IPS DF 6.9 (cell line): ENCODE measurements around the gene BPIFA2.
A peak's percentile ranks its signal among the peaks of the same experiment; 100 is the strongest.

Source experiments
- DNase-seq: peaks from one replicate; pipeline ENCODE4 v3.0.0-alpha.2; 2013; ENCODE audit warnings: low read depth, low spot score
- H3K27ac ChIP-seq: one replicate; pipeline ENCODE4 v1.5.1; 2013; ENCODE audit warnings: low read length, control low read depth
- H3K27me3 ChIP-seq: 2 replicates; pipeline ENCODE4 v1.6.1; 2013; ENCODE audit warnings: mild to moderate bottlenecking, low read length; ENCODE audit not compliant: control insufficient read depth, insufficient read depth
- H3K36me3 ChIP-seq: 2 replicates; pipeline ENCODE4 v1.6.1; 2013; ENCODE audit warnings: low read length; ENCODE audit not compliant: control insufficient read depth, insufficient read depth
- H3K4me1 ChIP-seq: 2 replicates; pipeline ENCODE4 v1.6.1; 2013; ENCODE audit warnings: low read length; ENCODE audit not compliant: control insufficient read depth, insufficient read depth
- H3K4me3 ChIP-seq: 2 replicates; pipeline ENCODE4 v1.5.1; 2013; ENCODE audit warnings: mild to moderate bottlenecking, low read length
- H3K9me3 ChIP-seq: 2 replicates; pipeline ENCODE4 v1.6.1; 2013; ENCODE audit warnings: low read length, inconsistent platforms; ENCODE audit not compliant: control insufficient read depth, insufficient read depth
- WGBS: extraction: QIAGEN DNeasy Blood & Tissue Kit; methylation state at CpG from one replicate; pipeline ENCODE4 v1.1.7; 2013; ENCODE audit warnings: mixed read lengths, missing lambda C conversion rate; ENCODE audit not compliant: insufficient read length, insufficient coverage; 5-methylcytosine and 5-hydroxymethylcytosine counted together

The BPIFA2 gene

DNA sequence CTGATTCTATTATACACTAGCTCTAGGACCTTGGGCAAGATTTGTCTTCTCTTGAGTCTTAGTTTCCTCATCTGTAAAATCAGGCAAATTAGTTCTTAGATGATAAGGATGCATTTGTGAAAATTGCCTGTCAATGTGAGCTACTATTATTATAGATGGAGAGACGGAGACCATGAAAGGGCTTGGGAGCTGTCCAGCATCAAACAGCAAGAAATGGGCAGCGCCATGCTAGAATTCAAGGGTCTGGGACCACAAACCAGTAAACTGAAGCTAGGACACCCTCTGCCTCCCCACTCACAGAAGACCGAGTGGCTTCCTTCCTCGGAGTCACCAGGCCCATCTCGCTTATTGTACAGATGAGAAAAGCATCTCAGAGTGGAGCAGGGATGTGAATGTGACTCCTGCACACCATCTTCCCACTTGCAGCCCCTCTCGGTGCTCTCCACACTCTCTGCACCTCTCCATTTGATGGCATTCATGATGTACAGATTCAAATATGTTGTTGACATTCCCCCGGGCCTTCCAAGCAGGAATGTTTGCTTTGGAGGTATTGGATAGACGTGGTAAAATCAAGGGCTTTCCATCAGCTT lies 25.0 kb downstream of the BPIFA2 start:
- H3K9me3 ChIP-seq, result no peaks in the 10 kb centered on the region
- H3K4me1 ChIP-seq, result no peaks in the 10 kb centered on the region
- H3K4me3 ChIP-seq, result no peak overlapping the region
- no peak for DNase-seq
- WGBS, result no CpG with 5 or more reads among the region's 8 CpGs
- H3K27me3 ChIP-seq, result no peaks in the 10 kb centered on the region
- H3K27ac ChIP-seq, result no peak overlapping the region
- no peaks in the 10 kb centered on the region for H3K36me3 ChIP-seq

GRCh38 chr20:33199026-33199425 lies 31.1 kb downstream of the BPIFA2 start:
- Histone ChIP-seq H3K27me3 (no peaks in the 10 kb centered on the region), H3K4me3 (no peak overlapping the region), H3K4me1 (no peaks in the 10 kb centered on the region), H3K36me3 (no peaks in the 10 kb centered on the region), H3K27ac (no peak overlapping the region), H3K9me3 (no peaks in the 10 kb centered on the region)
- DNase-seq, result no peak
- no CpG with 5 or more reads among the region's 3 CpGs for WGBS

DNA sequence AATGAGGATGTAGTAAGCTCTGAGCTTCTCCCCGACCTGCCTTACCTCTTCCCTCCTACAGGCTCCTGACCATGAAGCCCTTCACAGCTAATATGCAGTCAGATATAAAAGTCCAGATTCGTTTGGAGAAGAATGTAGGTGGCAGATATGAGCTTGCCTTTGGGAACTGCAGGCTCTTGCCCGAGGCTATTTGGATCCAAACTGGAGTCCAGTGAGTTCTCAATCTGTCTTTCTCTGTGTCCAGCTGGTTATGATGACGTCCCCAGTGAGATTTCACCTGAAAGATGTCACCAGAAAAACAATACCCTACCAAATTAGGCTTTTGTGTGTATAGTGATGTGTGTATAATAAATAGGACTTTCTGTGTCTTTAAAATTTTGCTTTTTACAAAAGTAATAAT lies 34.5 kb downstream of the BPIFA2 start:
- Histone ChIP-seq H3K9me3 (no peaks in the 10 kb centered on the region), H3K27ac (no peak overlapping the region), H3K4me1 (no peaks in the 10 kb centered on the region), H3K27me3 (no peaks in the 10 kb centered on the region), H3K4me3 (no peak overlapping the region), H3K36me3 (no peaks in the 10 kb centered on the region)
- WGBS, result no CpG with 5 or more reads among the region's 4 CpGs
- no peak for DNase-seq

DNA sequence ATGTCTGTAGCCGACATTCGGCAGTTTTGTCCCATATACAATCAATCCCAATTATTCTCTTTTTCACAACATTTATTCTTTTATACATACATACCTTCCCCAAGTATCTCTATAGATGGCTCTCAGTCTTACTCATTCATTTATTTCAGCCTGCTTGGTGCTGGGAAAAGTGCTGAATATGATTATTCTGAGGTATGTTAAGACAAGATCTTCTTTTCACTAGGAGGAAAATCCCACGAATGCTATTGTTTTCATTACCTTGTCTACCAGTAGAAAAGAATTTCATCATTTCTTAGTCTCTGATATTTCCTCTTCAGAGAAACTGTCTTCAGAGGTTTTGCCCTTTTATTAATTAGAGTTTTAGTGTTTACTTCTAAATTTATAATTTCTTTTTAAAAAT lies 35.5 kb downstream of the BPIFA2 start:
- H3K36me3 ChIP-seq, result no peaks in the 10 kb centered on the region
- H3K9me3 ChIP-seq, result no peaks in the 10 kb centered on the region
- H3K27me3 ChIP-seq, result no peaks in the 10 kb centered on the region
- H3K4me1 ChIP-seq, result no peaks in the 10 kb centered on the region
- 100% methylated on average over 1 of the region's 3 CpGs for WGBS
- H3K4me3 ChIP-seq, result no peak overlapping the region
- no peak for DNase-seq
- H3K27ac ChIP-seq, result no peak overlapping the region

- no peaks in the 10 kb centered on the region for H3K36me3 ChIP-seq
- H3K4me1 ChIP-seq, result no peaks in the 10 kb centered on the region
- no peak overlapping the region for H3K27ac ChIP-seq
- H3K9me3 ChIP-seq, result no peaks in the 10 kb centered on the region
- H3K4me3 ChIP-seq, result no peak overlapping the region
- DNase-seq, result peak; percentile 50
- WGBS, result no CpG with 5 or more reads among the region's 13 CpGs
- H3K27me3 ChIP-seq, result no peaks in the 10 kb centered on the region; the same call in 1 of the 2 replicates
Observed at GRCh38 chr20:33209789-33210188, 41.8 kb downstream of the BPIFA2 start.

- H3K4me3 ChIP-seq, result no peak overlapping the region
- no peaks in the 10 kb centered on the region for H3K36me3 ChIP-seq
- no peak overlapping the region for H3K27ac ChIP-seq
- no CpG with 5 or more reads among the region's 1 CpG for WGBS
- H3K9me3 ChIP-seq, result no peaks in the 10 kb centered on the region
- no peaks in the 10 kb centered on the region; the same call in 1 of the 2 replicates for H3K27me3 ChIP-seq
- DNase-seq, result no peak
- no peaks in the 10 kb centered on the region for H3K4me1 ChIP-seq
Observed at GRCh38 chr20:33210371-33210770, 42.4 kb downstream of the BPIFA2 start.

- Histone ChIP-seq H3K4me3 (no peak overlapping the region), H3K36me3 (no peaks in the 10 kb centered on the region), H3K9me3 (no peaks in the 10 kb centered on the region), H3K27me3 (no peaks in the 10 kb centered on the region; the same call in 1 of the 2 replicates), H3K27ac (no peak overlapping the region), H3K4me1 (no peaks in the 10 kb centered on the region)
- peak; percentile 37 for DNase-seq
- no CpG with 5 or more reads among the region's 5 CpGs for WGBS
Observed at GRCh38 chr20:33211817-33212424, 44.0 kb downstream of the BPIFA2 start.

- no peak within 1 kb of the TSS for H3K4me3 ChIP-seq
- WGBS, result no CpG with 5 or more reads among the region's 2 CpGs
- DNase-seq, result no peak
- H3K9me3 ChIP-seq, result no peaks in the 10 kb centered on the region
- no peaks in the 10 kb centered on the region; the same call in 1 of the 2 replicates for H3K27me3 ChIP-seq
- H3K27ac ChIP-seq, result no peak within 1 kb of the TSS
- no peaks in the 10 kb centered on the region for H3K36me3 ChIP-seq
- H3K4me1 ChIP-seq, result no peaks in the 10 kb centered on the region
Observed at GRCh38 chr20:33217052-33217451, 49.1 kb downstream of the BPIFA2 start, which contains the start of gene BPIFA3. TSS of gene BPIFA3 (plus strand) at chr20:33217352. CDS start at chr20:33217537, 185 bp downstream.

GRCh38 chr20:33224399-33224798 lies 56.4 kb downstream of the BPIFA2 start:
- no peaks in the 10 kb centered on the region for H3K36me3 ChIP-seq
- WGBS, result no CpG with 5 or more reads among the region's 4 CpGs
- H3K27me3 ChIP-seq, result no peaks in the 10 kb centered on the region; the same call in 1 of the 2 replicates
- DNase-seq, result no peak
- H3K9me3 ChIP-seq, result no peaks in the 10 kb centered on the region
- H3K27ac ChIP-seq, result no peak overlapping the region
- H3K4me1 ChIP-seq, result no peaks in the 10 kb centered on the region
- no peak overlapping the region for H3K4me3 ChIP-seq

DNA sequence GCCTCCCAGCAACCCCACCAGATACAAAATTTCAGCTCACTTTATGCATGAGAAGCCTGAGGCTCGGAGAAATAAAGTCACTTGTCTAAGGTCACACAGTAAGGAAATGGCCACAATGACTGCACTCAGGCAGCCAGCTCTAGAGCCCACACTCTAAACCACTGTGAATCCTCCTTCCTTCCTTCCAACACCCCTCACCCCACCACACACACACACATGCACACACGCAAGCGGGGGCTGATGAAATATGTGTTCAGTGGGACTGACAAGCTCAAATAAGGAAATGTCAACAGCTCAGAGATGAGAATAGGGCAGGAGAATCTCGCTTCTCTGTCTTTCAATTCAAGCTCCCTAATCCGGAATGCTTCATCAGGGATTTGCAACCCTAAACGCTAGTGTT lies 61.9 kb downstream of the BPIFA2 start:
- Histone ChIP-seq H3K27ac (no peak overlapping the region), H3K9me3 (no peaks in the 10 kb centered on the region), H3K36me3 (no peaks in the 10 kb centered on the region), H3K4me1 (no peaks in the 10 kb centered on the region), H3K4me3 (no peak overlapping the region), H3K27me3 (no peaks in the 10 kb centered on the region; the same call in 1 of the 2 replicates)
- WGBS, result 100% methylated on average over 1 of the region's 6 CpGs
- no peak for DNase-seq
